C1 segment of cervical spinal cord (tissue), 14 donors: Measurements from ENCODE around the gene CSTF1.
"Not testable (repeated sequence)": the region's sequence is repeated elsewhere in the genome, so short reads cannot be mapped to it uniquely, and the experiment has no call there.

Experiments
- DNase-seq, 14 donors: peaks; one replicate each; lab custom pipeline; 2025; lab: John Stamatoyannopoulos, UW

The CSTF1 gene

GRCh38 chr20:56405356-56405755 lies 12.9 kb downstream of the CSTF1 start:
- not testable (repeated sequence) for DNase-seq

- DNase-seq: no peak
Measured at GRCh38 chr20:56406910-56407309, 14.5 kb downstream of the CSTF1 start.

GRCh38 chr20:56409521-56409920 lies 17.1 kb downstream of the CSTF1 start:
- no peak for DNase-seq

DNA sequence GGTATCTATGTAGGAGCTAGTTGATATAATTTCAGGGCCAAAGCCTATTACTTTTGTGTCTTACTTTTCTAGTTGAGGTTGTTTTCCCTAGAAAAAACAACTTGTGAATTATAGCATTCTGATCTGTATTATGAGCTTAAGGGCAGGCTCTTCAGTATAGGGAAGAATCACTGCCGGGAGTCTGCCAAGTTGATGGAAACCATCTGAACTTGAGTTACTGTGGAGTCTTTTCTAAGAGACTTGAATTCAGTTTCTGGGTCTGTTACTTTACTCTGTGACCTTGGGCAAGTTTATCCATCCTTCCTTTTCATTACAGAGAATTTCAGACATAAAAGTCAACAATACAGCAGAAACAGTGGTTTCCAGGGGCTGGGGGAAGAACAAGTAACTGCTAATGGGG lies 17.5 kb downstream of the CSTF1 start:
- DNase-seq: no peak

GRCh38 chr20:56411287-56411686 lies 18.8 kb downstream of the CSTF1 start:
- not testable (repeated sequence) for DNase-seq

DNA sequence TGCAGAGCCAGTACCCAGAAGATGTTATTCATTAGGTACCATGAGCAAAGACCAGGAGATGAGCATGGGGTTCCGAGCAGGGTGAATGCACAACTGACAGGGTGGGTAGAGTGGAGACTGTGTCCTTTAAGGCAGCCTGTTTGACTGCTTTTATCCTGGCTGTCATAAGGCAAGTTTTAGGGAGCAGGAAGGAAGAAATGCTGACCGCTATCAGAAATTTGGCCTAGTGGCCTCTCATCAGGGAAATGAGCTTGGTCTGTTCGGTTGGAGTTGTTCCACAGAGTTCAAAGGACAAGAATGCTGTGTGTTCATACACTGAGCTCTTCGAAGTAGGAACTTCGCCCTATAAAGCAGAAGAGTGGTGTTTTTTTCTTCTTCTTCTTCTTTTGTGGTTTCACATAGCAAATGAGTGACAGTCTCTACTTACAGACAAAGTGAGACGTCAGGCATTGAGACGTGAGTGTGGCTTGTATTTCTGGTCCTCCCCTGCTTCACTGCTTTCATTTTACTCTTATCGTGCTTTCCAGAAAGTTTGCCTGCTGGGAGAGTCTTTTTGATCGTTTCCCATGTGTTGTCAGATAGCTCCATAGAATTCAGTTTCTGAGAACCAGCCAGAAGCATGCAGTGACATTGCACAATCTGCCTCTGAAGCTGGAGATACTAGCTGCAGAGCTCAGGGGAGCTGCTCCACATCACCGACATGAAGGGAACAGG lies 19.5 kb downstream of the CSTF1 start, which contains the start of gene CASS4:
TSS of gene CASS4 (plus strand) at position 502 of the 714 bp plus-strand sequence. CDS start at position 701, 199 bp downstream.
- peak in 3 of 14 donors; percentile 12 to 34 (median 16) for DNase-seq

DNA sequence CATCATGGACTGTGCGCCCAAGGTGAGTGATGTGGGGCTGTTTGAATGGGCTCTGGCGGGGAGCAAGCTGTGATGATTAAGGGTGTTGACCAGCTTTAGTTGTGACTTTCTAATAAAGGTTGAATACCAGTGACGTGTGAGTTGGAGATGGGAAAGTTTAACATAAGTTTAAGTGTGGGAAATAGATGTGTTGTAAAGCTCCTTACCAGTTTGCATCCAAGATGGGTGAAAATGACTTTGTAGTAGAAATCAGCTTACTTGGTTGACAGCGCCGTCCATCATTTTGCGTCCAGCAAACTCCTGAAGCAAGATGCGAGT lies 20.0 kb downstream of the CSTF1 start:
- no peak for DNase-seq

- no peak for DNase-seq
Measured at GRCh38 chr20:56412949-56413348, 20.5 kb downstream of the CSTF1 start.

DNA sequence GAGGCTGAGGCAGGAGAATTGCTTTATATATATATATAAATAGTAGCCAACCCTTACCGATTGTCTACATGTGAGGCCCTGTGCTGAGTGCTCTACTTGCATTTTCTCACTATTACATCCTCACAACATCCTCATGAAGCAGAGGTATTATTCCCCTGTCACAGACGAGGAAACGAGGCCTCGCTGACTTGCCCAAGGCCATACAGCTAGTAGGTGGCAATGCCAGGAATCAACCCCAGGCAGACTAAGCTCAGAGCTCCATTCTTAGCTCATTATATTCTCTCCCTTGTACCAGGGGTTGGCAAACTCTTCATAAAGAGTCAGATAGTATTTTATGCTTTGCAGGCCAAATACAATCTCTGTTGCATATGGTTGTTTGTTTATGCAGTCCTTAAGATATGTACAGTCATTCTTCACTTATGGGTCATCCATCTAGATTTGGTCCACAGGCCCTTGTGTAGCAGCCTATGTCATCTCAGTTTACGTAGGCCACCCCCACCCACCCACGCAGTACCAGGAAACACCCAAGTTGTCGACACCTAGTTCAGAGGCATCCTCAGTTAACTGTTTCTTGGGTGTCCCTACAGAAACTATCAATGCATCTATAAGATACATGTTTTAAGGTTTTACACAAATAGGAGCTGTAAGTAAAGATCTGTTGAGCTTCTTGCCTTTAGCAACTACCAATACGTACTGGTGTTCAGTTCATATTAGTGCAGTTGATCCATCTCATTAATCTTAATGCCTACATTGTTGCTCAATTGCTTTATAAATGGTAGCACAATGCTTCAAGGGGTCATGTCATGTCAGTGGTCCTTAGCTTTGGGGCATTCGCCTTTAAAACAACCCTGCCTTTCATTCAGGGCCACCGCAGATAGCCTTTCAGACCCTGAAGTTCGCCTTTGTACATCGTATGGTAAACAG lies 22.7 kb downstream of the CSTF1 start:
- no peak for DNase-seq

- DNase-seq: no peak
Measured at GRCh38 chr20:56417402-56417801, 25.0 kb downstream of the CSTF1 start.

- DNase-seq: no peak
Measured at GRCh38 chr20:56417911-56418310, 25.5 kb downstream of the CSTF1 start.

DNA sequence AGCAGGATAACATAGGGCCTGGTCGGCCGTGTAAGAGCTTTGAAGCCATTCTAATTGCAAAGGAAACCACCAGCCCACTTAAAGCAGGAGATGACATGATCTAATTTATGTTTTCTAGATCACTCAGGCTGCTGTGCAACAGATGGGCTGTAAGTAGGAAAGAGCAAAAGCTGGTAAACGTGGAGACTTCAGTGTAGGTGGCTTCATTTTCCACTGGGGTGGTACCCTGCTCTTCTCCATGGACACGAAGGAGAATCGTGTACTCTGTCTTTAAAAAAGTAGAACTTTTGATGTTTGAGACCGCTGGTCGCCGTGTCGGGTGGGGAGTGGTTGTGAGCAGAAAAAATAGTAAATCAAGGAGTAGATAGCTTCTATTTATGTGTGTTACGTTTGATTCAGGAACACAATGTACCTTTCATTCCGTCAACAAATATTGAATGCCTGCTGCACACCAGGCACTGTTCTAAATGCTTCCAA lies 26.0 kb downstream of the CSTF1 start:
- no peak for DNase-seq

GRCh38 chr20:56420028-56420427 lies 27.6 kb downstream of the CSTF1 start:
- DNase-seq: no peak

- no peak for DNase-seq
Measured at GRCh38 chr20:56420940-56421688, 28.7 kb downstream of the CSTF1 start.

DNA sequence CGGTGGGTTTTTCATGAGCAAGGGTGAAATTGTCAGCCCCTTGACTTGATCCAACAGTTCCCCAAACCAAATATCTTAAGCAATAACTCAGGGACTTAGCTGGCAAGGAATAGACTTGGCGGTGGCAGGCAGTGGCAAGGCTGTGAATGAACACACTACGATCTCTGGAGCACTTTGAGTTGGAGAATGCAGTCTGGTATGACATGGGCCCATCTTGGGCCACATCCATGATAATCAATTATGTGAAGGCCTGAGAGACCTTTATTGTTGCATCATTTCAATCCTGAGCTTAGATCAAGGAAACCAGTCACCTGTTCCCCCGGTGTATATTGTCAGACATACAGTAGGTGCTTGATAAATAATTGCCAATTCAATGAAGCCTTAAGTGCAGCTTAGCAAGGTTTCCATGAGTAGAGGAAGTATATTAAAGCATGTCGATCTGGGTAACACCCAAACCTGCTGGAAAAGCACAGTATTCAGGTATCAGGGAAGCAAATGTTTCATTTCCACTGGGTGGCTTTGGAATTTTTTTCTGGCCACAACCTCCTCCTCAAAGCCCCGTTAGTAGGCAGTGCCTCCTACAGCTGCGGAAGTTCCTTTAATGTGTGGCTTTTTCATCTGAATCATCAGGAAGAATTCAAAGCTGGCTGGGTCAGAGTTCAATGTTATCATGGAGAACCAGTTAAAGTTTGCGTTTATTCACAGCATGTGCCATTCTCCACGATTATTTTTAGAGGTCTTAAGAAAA lies 29.8 kb downstream of the CSTF1 start:
- no peak for DNase-seq

DNA sequence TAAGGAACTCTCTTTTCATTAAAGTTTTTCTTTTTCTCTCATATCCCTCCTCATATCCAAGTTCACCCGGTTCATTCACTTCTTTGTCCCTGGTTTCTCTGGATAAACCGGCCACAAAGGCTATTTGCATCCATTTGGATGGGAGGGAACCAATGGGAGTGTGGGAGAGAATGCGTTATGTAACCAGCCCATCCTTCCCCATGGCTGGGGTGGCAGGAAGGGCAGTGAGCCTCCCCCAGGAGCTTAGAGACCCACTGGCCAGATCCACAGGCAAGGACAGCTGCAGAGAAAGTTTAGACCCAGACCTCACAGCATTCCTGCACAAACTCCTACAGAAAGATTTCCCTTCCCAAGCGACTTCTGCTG lies 30.4 kb downstream of the CSTF1 start:
- no peak for DNase-seq

DNA sequence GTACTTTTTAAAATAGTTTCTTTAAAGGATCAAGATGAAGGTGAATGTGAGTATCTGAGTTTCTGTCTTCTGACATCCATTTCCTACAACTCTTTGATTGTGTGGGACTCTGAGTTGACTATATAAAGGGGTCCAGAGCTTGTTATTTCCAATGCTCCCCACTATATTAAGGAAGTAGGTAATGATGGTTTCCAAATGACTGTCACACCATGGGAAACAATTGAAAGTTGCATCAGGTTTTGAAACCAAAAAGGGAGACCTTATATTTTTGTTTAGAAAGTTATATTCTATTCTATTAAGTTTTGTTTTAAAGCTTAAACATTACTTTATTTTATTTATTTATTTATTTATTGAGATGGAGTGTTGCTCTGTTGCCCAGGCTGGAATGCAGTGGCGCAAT lies 30.8 kb downstream of the CSTF1 start:
- DNase-seq: no peak

GRCh38 chr20:56423886-56424285 lies 31.4 kb downstream of the CSTF1 start:
- no peak for DNase-seq

DNA sequence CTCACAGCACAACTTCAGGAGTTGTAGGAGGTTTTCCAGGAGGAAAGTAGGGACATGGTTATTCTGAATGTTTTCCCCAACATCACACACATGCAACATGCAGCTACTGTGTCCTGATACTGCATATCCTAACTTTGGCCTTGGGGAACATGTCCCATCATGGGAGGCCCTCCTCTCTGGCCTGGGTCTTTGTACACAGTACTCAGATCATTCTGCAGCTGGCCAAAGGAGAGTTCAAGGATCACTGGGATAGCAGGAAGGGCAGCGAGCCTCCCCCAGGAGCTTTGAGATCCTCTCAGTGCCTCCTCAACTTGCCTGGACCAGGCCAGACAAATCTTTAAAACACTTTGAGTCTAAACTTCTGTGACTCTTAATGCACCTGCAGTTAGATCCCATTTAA lies 32.5 kb downstream of the CSTF1 start:
- no peak for DNase-seq

GRCh38 chr20:56426026-56426425 lies 33.6 kb downstream of the CSTF1 start:
- DNase-seq: no peak

GRCh38 chr20:56426926-56427325 lies 34.5 kb downstream of the CSTF1 start:
- DNase-seq: no peak
